Measurements from ENCODE around the gene MT1M.
A peak's percentile ranks its signal among the peaks of the same experiment; 100 is the strongest.

The MT1M gene

DNA sequence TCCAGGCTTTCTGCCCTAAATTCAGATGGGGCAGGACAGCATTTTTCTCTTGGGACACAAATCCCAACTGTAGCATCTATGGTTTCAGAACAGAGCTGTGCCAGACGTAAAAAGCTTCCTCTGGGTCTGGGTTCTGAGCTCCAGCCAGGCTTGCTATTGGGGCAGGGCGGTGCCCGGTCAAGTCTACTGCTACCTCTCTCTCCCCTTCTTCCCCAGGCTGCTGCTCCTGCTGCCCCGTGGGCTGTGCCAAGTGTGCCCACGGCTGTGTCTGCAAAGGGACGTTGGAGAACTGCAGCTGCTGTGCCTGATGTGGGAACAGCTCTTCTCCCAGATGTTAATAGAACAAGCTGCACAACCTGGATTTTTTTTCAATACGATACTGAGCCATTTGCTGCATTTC is 1.1 kb downstream of the MT1M start:
- no peak for DNase-seq (ENCODE audit: low read depth in 2 of 2)
- TF ChIP-seq CTCF (IDR thresholded peaks at IDR 0.05; ENCODE audit: low read depth, low read length) = no peak
- no peak overlapping the region for H3K4me3 ChIP-seq (replicated peaks in 1 of 2; ENCODE audit: low read depth in 2 of 2, low read length in 2 of 2)

DNA sequence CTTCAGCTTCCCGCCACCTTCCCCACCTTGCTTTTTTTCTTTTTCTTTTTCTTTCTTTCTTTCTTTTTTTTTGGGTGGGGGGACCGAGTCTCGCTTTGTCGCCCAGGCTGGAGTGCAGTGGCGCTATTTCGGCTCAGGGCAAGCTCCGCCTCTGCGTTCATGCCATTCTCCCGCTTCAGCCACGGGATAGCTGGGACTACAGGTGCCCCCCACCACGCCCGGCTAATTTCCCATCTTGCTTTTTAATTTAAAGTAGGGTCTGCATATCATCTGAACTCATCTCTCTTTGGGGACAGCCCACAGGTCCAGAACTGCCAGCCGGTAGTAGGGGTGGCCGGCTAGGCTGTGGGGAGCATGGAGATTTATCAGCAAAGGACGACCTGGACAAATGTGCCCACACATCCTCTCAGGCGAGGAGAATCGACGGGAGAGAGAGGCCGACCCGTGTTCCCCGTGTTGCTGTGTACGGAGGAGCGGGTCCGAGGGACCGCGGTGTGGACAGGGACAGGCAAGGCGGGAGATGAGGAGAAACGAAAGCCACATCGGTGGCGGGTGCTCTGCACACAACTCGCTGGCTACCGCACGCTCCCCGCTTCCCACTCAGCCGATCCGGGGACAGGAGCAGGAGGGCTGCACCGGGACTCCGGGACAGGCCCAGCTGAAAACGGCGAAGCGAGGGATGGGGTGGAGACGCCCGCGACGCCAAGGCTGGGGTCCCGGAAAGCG is 2.4 kb downstream of the MT1M start:
- H3K4me3 ChIP-seq (replicated peaks in 1 of 2; ENCODE audit: low read depth in 2 of 2, low read length in 2 of 2) = peak overlapping the region in 1 of 2 donors; percentile 29
- TF ChIP-seq CTCF (IDR thresholded peaks at IDR 0.05; ENCODE audit: low read depth, low read length) = no peak
- DNase-seq (ENCODE audit: low read depth in 2 of 2) = no peak

DNA sequence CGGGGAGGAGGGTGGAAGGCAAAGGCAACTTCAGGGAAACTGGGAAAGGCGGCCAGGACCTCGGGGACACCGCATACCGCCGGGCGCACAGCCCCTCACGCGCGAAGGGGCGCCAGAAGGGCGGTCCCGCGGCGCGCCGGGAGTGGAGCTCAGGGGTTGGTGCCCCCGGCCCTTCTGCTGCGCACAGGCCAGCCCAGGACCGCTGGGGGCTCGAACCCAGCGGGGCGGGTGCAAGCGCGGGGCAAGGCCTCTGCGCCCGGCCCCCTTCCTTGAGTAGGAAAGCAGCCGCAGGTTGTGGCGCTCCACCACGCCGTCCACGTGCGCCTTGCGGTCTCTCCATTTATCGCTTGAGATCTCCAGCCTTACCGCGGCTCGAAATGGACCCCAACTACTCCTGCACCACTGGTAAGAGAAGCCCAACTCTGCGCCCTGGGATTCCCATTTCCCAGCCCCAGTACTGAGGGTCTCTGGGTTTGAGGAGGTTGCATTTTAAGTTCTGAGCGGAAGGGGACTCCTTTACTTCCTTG is 3.0 kb downstream of the MT1M start:
- no peak for DNase-seq (ENCODE audit: low read depth in 2 of 2)
- TF ChIP-seq CTCF (IDR thresholded peaks at IDR 0.05; ENCODE audit: low read depth, low read length) = no peak
- peak overlapping the region in 1 of 2 donors; percentile 29 for H3K4me3 ChIP-seq (replicated peaks in 1 of 2; ENCODE audit: low read depth in 2 of 2, low read length in 2 of 2)

DNA sequence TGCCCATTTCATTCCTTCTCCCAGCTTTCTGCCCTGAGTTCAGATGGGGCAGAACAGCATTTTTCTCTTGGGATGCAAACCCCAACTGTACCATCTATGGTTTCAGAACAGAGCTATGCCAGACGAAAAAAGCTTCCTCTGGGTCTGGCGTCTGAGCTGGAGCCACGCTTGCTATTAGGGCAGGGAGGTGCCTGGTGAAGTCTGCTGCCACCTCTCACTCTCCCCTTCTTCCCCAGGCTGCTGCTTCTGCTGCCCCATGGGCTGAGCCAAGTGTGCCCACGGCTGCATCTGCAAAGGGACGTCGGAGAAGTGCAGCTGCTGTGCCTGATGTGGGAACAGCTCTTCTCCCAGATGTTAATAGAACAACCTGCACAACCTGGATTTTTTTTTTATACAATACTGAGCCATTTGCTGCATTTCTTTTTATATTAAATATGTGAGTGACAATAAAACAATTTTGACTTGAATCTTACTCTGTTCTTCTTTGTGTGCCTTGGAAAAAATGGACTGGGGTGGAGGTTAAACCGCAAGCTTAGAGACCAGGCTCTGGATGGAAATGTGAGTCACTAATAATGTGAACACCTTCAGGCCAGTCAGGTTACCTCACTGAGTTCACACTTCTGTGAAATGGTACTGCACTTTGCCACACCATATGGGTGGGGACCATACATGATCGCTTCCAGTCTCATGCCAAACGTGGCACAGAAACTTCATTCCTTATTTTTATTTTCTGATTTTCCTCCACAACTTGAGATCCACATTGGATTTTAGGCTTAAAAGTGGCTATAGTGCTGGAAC is 4.4 kb downstream of the MT1M start:
- DNase-seq (ENCODE audit: low read depth in 2 of 2) = no peak
- H3K4me3 ChIP-seq (replicated peaks in 1 of 2; ENCODE audit: low read depth in 2 of 2, low read length in 2 of 2) = no peak overlapping the region
- TF ChIP-seq CTCF (IDR thresholded peaks at IDR 0.05; ENCODE audit: low read depth, low read length) = no peak

DNA sequence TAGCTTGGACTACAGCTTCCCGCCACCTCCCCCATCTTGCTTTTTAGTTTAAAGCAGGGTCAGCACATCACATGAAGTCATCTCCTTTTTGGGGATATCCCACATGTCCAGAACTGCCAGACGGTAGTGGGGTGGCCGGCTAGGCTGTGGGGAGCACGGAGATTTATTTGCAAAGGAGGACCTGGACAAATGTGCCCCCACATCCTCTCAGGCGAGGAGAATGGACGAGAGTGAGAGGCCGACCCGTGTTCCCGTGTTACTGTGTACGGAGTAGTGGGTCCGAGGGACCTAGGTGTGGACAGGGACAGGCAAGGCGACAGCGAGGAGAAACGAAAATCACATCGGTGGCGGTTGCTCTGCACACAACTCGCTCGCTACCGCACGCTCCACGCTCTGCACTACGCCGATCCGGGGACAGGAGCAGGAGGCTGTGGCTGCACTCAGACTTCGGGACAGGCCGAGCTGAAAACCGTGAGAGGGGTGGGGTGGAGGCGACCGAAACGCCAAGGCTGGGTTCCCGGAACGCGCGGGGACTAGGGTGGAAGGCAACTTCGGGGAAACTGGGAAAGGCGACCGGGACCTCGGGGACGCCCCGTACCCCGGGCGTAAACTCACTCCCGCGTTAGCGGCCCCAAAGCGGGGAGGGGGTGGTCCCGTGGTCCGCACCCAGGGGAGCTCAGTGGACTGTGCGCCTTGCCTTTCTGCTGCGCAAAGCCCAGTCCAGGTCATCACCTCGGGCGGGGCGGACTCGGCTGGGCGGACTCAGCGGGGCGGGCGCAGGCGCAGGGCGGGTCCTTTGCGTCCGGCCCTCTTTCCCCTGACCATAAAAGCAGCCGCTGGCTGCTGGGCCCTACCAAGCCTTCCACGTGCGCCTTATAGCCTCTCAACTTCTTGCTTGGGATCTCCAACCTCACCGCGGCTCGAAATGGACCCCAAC is 5.6 kb downstream of the MT1M start, which contains the start of gene MT1A:
Gene MT1A, plus strand, starts transcription at position 853 of the 937 bp plus-strand sequence. Its CDS starts 73 bp downstream, at position 926.
- peak; percentile 60 to 62 for DNase-seq (ENCODE audit: low read depth in 2 of 2)
- H3K4me3 ChIP-seq (replicated peaks in 1 of 2; ENCODE audit: low read depth in 2 of 2, low read length in 2 of 2) = peak within 1 kb of the TSS; percentile 58 to 59
- no peak for TF ChIP-seq CTCF (IDR thresholded peaks at IDR 0.05; ENCODE audit: low read depth, low read length)

- TF ChIP-seq CTCF (IDR thresholded peaks at IDR 0.05; ENCODE audit: low read depth, low read length) = no peak
- no peak overlapping the region for H3K4me3 ChIP-seq (replicated peaks in 1 of 2; ENCODE audit: low read depth in 2 of 2, low read length in 2 of 2)
- DNase-seq (ENCODE audit: low read depth in 2 of 2) = no peak
Measured at GRCh38 chr16:56639045-56639444, 6.6 kb downstream of the MT1M start.

All from cardiac fibroblast (primary cell).